H1 (cell line): ENCODE data around the gene MNX1. TPM values are rescaled to one million over a fixed set of nuclear protein-coding genes. Genes with fewer than 3 reads are reported as not detected.

ENCODE experiments used
- HDAC2 ChIP-seq, 2 experiments: fragments of 300-600 bp in 1 of 2; sonication (generic) in 1 of 2; IDR thresholded peaks; 2 replicates each; pipeline ENCODE4 v1.6.1; 2011 to 2012; ENCODE audit warnings: low read depth in 2 of 2, low read length in 2 of 2, mild to moderate bottlenecking in 2 of 2, moderate library complexity in 2 of 2, borderline replicate concordance in 1 of 2, inconsistent platforms in 1 of 2
- polyA plus RNA-seq, 7 experiments: library from polyadenylated mRNA; depleted of rRNA in 3 of 7; stranded (reverse) in 5 of 7; unstranded in 2 of 7; fragments of >200 nt in 5 of 7; fragments of 200-250 nt in 2 of 7; gene quantifications; 1 replicate in 5 of 7; 2 replicates in 1 of 7; 4 replicates in 1 of 7; pipeline versions ENCODE4 v1.2.1 to v1.2.3, GENCODE V29; 2011 to 2013; ENCODE audit warnings: missing spikeins in 2 of 7, mixed read lengths in 2 of 7
- total RNA-seq: library from RNA; stranded (reverse); fragmentation: NEBNext Ultra II Directional; extraction: Animal tissue kit (Norgen Biotek cat#: 25700); gene quantifications from 2 replicates; pipeline ENCODE4 v1.2.1, GENCODE V29; 2021

Gene MNX1
- total and polyA plus RNA-seq, 2 of the 8 experiments (the other 6 are each of a cell fraction or from before 2014, with no cell fraction given) = 0.39 TPM; not detected in 1

DNA sequence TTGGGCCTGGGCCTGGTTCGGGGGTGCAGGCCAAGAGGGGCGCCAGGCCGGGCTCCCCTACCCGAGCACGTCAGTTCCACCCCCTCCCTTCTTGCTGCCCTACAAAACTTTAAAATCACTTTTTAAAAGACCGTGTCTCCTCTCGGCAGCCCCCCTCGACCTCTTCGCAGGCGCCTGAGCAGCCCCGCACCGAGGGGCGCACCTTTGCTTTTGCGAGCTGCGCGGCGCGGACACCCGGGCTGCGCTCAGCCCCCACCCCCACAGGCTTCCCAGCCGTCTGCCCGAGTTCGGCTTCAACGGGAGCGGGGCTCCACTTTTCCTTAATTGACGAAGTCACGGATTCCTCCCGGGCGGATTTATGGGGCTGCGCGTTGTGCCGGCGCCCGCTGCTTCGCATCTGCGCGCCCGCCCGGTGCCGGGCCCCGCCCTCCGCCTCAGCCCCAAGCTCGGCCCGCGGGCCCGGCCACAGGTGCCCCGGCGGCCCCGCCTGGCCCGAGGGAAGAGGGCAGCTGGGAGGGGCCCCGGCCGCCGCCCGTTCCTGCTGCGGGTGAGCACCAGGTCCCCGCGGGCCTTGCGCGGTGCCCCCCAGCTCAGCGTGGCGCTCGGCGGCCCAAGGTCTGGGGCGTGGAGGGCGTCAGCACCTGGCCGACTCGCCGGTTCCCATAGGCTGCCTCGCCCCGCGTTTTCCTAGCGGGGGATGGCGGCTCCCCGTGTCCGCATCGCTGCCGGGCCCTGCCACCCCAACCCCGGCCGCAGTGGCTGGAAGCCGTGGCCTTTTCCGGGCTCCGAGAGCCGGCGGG, 10.8 kb upstream of the MNX1 start (continued):
- no peak for TF ChIP-seq HDAC2 (IDR thresholded peaks at IDR 0.05; ENCODE audit: borderline replicate concordance in 1 of 2, low read depth in 2 of 2, low read length in 2 of 2)
